ENCODE results near the gene KRTAP2-3. TPM values are rescaled to one million over a fixed set of nuclear protein-coding genes. Genes with fewer than 3 reads are reported as not detected.

Gene KRTAP2-3
- total RNA-seq, 8 experiments from 2014 or later = 0.33 TPM; not detected in 7

GRCh38 chr17:41013181-41013580 is 46.7 kb downstream of the KRTAP2-3 start:
- Histone ChIP-seq H3K27ac (no peak overlapping the region), H3K4me1 (replicated peaks in 1 of 2) (peaks cover 0 to 4% of the 10 kb centered on the region in 2 donors), H3K4me3 (no peak overlapping the region)
- WGBS, 10 experiments = 7 to 90% (median 30%) methylated on average over 3 of the region's 3 CpGs; no CpG with 5 or more reads in 3 of the 10 experiments
- in situ Hi-C loops (cut with MboI; ENCODE audit: low pct_unique_long_range_greater_than_20kb in 2 of 9, low sequenced_read_pairs in 9 of 9, unreplicated experiment in 9 of 9) = no loop called here
- ATAC-seq (replicated peaks in 6 of 8) = no peak

GRCh38 chr17:41012326-41013120 is 47.4 kb downstream of the KRTAP2-3 start:
- Histone ChIP-seq H3K4me1 (replicated peaks in 1 of 2) (peaks cover 0 to 4% of the 10 kb centered on the region in 2 donors), H3K4me3 (no peak overlapping the region), H3K27ac (no peak overlapping the region)
- in situ Hi-C loops (cut with MboI; ENCODE audit: low pct_unique_long_range_greater_than_20kb in 2 of 9, low sequenced_read_pairs in 9 of 9, unreplicated experiment in 9 of 9) = no loop called here
- no peak for ATAC-seq (replicated peaks in 6 of 8)
- WGBS, 10 experiments = 8 to 88% (median 83%) methylated on average over 1 to 5 of the region's 6 CpGs; no CpG with 5 or more reads in 1 of the 10 experiments

GRCh38 chr17:41010441-41010840 is 49.5 kb downstream of the KRTAP2-3 start:
- no peak overlapping the region for H3K4me3 ChIP-seq
- no peak overlapping the region for H3K27ac ChIP-seq
- H3K4me1 ChIP-seq (replicated peaks in 1 of 2) = peaks cover 0 to 6% of the 10 kb centered on the region in 2 donors
- ATAC-seq (replicated peaks in 6 of 8) = no peak
- in situ Hi-C loops (cut with MboI; ENCODE audit: low pct_unique_long_range_greater_than_20kb in 2 of 9, low sequenced_read_pairs in 9 of 9, unreplicated experiment in 9 of 9) = no loop called here

GRCh38 chr17:41009936-41010335 is 50.0 kb downstream of the KRTAP2-3 start:
- H3K4me3 ChIP-seq = no peak overlapping the region
- peaks cover 0 to 6% of the 10 kb centered on the region in 2 donors for H3K4me1 ChIP-seq (replicated peaks in 1 of 2)
- in situ Hi-C loops (cut with MboI; ENCODE audit: low pct_unique_long_range_greater_than_20kb in 2 of 9, low sequenced_read_pairs in 9 of 9, unreplicated experiment in 9 of 9) = no loop called here
- ATAC-seq (replicated peaks in 6 of 8) = no peak
- WGBS, 10 experiments = 22 to 100% (median 86%) methylated on average over 1 of the region's 1 CpG; no CpG with 5 or more reads in 2 of the 10 experiments
- no peak overlapping the region for H3K27ac ChIP-seq

- 13 to 80% (median 52%) methylated on average over 2 to 4 of the region's 4 CpGs; no CpG with 5 or more reads in 1 of the 10 experiments for WGBS, 10 experiments
- in situ Hi-C loops (cut with MboI; ENCODE audit: low pct_unique_long_range_greater_than_20kb in 2 of 9, low sequenced_read_pairs in 9 of 9, unreplicated experiment in 9 of 9) = no loop called here
- no peak overlapping the region for H3K27ac ChIP-seq
- peaks cover 0 to 6% of the 10 kb centered on the region in 2 donors for H3K4me1 ChIP-seq (replicated peaks in 1 of 2)
- H3K4me3 ChIP-seq = no peak overlapping the region
- peak in 1 of 8 experiments; percentile 18 for ATAC-seq (replicated peaks in 6 of 8)
Observed at GRCh38 chr17:41009301-41009760, 50.6 kb downstream of the KRTAP2-3 start.

Other genes with a start within 250 kb of the KRTAP2-3 start
- 10 to 100 TPM; 15.4 to 62.1 (median 27.3) TPM for gene KRT10, start 237.5 kb downstream of the KRTAP2-3 start, total RNA-seq
- 1 to 10 TPM in 4 of 8 experiments, under 1 TPM in 2, not detected in 2; 0.21 to 2.7 (median 1.1) TPM for gene KRT12, start 192.9 kb downstream of the KRTAP2-3 start, total RNA-seq
- under 1 TPM in 3 of 8 experiments, not detected in 5; 0.09 to 0.43 (median 0.31) TPM for gene KRT20, start 174.9 kb downstream of the KRTAP2-3 start, total RNA-seq
- gene KRT23, start 122.5 kb downstream of the KRTAP2-3 start, total RNA-seq = 1 to 10 TPM in 1 of 8 experiments, under 1 TPM in 2, not detected in 5; 0.36 to 1.2 (median 0.66) TPM
- gene KRT39, start 93.2 kb downstream of the KRTAP2-3 start, total RNA-seq = under 1 TPM in 1 of 8 experiments, not detected in 7; 0.59 TPM
- under 1 TPM in 1 of 8 experiments, not detected in 7; 0.19 TPM for gene KRT40, start 75.8 kb downstream of the KRTAP2-3 start, total RNA-seq
- gene KRTAP3-3, start 66.0 kb downstream of the KRTAP2-3 start, total RNA-seq = under 1 TPM in 2 of 8 experiments, not detected in 6; 0.33 to 0.47 TPM
- gene KRTAP3-2, start 60.2 kb downstream of the KRTAP2-3 start, total RNA-seq = 1 to 10 TPM in 1 of 8 experiments, under 1 TPM in 1, not detected in 6; 0.47 to 1.0 TPM
- not detected for gene KRTAP3-1, start 51.0 kb downstream of the KRTAP2-3 start, total RNA-seq
- gene KRTAP1-5, start 32.9 kb downstream of the KRTAP2-3 start, total RNA-seq = not detected
- gene KRTAP1-4, start 29.9 kb downstream of the KRTAP2-3 start, total RNA-seq = not detected
- under 1 TPM in 4 of 8 experiments, not detected in 4; 0.25 to 0.56 (median 0.46) TPM for gene KRTAP1-3, start 25.2 kb downstream of the KRTAP2-3 start, total RNA-seq
- not detected for gene KRTAP1-1, start 18.7 kb downstream of the KRTAP2-3 start, total RNA-seq
- gene KRTAP2-1, start 12.8 kb downstream of the KRTAP2-3 start, total RNA-seq = under 1 TPM in 1 of 8 experiments, not detected in 7; 0.71 TPM
- not detected for gene KRTAP2-2, start 4.9 kb downstream of the KRTAP2-3 start, total RNA-seq
- not detected for gene KRTAP2-4, start 5.8 kb upstream of the KRTAP2-3 start, total RNA-seq
- gene KRTAP4-7, start 24.0 kb upstream of the KRTAP2-3 start, total RNA-seq = under 1 TPM in 1 of 8 experiments, not detected in 7; 0.52 TPM
- gene KRTAP4-8, start 38.0 kb upstream of the KRTAP2-3 start, total RNA-seq = under 1 TPM in 2 of 8 experiments, not detected in 6; 0.25 to 0.33 TPM
- gene KRTAP4-16, start 42.1 kb upstream of the KRTAP2-3 start, total RNA-seq = under 1 TPM in 1 of 8 experiments, not detected in 7; 0.47 TPM
- under 1 TPM in 3 of 8 experiments, not detected in 5; 0.33 to 0.41 (median 0.38) TPM for gene KRTAP4-9, start 45.3 kb upstream of the KRTAP2-3 start, total RNA-seq
- under 1 TPM in 2 of 8 experiments, not detected in 6; 0.18 to 0.38 TPM for gene KRTAP4-11, start 58.3 kb upstream of the KRTAP2-3 start, total RNA-seq
- gene KRTAP4-12, start 64.1 kb upstream of the KRTAP2-3 start, total RNA-seq = under 1 TPM in 2 of 8 experiments, not detected in 6; 0.38 to 0.41 TPM
- under 1 TPM in 2 of 8 experiments, not detected in 6; 0.17 to 0.47 TPM for gene KRTAP4-6, start 80.4 kb upstream of the KRTAP2-3 start, total RNA-seq
- not detected for gene KRTAP4-5, start 89.7 kb upstream of the KRTAP2-3 start, total RNA-seq
- under 1 TPM in 1 of 8 experiments, not detected in 7; 0.18 TPM for gene KRTAP4-4, start 100.6 kb upstream of the KRTAP2-3 start, total RNA-seq
- gene KRTAP4-3, start 108.1 kb upstream of the KRTAP2-3 start, total RNA-seq = not detected
- gene KRTAP4-2, start 118.1 kb upstream of the KRTAP2-3 start, total RNA-seq = not detected
- not detected for gene KRTAP4-1, start 124.8 kb upstream of the KRTAP2-3 start, total RNA-seq
- not detected for gene KRTAP9-1, start 129.8 kb upstream of the KRTAP2-3 start, total RNA-seq
- gene KRTAP9-2, start 166.5 kb upstream of the KRTAP2-3 start, total RNA-seq = under 1 TPM in 1 of 8 experiments, not detected in 7; 0.85 TPM
- under 1 TPM in 1 of 8 experiments, not detected in 7; 0.21 TPM for gene KRTAP9-3, start 172.3 kb upstream of the KRTAP2-3 start, total RNA-seq
- gene KRTAP9-8, start 177.9 kb upstream of the KRTAP2-3 start, total RNA-seq = not detected
- gene KRTAP9-4, start 189.6 kb upstream of the KRTAP2-3 start, total RNA-seq = not detected
- under 1 TPM in 1 of 8 experiments, not detected in 7; 0.28 TPM for gene KRTAP9-9, start 195.3 kb upstream of the KRTAP2-3 start, total RNA-seq
- not detected for gene KRTAP9-6, start 205.3 kb upstream of the KRTAP2-3 start, total RNA-seq
- gene KRTAP9-7, start 215.6 kb upstream of the KRTAP2-3 start, total RNA-seq = under 1 TPM in 1 of 8 experiments, not detected in 7; 0.45 TPM
- under 1 TPM in 1 of 8 experiments, not detected in 7; 0.57 TPM for gene KRTAP29-1, start 242.7 kb upstream of the KRTAP2-3 start, total RNA-seq
- under 1 TPM in 4 of 8 experiments, not detected in 4; 0.17 to 1.00 (median 0.27) TPM for gene KRTAP16-1, start 249.2 kb upstream of the KRTAP2-3 start, total RNA-seq